Measurements from ENCODE around the gene FAM83E. TPM values are rescaled to one million over a fixed set of nuclear protein-coding genes. Genes with fewer than 3 reads are reported as not detected.

The FAM83E gene
- total and polyA plus RNA-seq, 10 of the 15 experiments (the other 5 are each of a cell fraction or from before 2014, with no cell fraction given): 0.14 to 2.5 (median 0.33) TPM; not detected in 4

DNA sequence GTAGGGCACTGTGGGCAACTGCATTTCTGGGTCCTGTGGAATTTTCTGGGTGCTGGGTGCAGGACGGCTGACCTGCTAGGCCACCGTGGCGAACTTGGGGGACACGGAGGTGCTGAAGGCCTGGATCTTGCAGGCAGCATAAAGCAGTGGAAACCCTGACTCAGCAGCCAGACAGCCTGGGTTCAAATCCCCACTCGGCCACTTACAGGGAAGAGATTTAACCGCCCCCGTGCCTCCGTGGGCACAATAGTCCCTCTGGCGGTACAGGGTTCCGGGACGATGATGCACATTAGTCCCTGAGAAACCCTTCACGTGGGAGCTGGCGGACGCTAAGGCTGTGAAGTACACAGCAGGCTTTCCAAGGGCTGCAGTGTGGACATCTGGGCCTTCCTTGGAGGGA, 3.0 kb downstream of the FAM83E start:
- Histone ChIP-seq H3K9ac (ENCODE audit: control insufficient read depth, insufficient read depth, low read length) (no peak overlapping the region), H3K36me3 (ENCODE audit: control insufficient read depth in 2 of 2, insufficient read depth in 2 of 2, low read length in 1 of 2) (peaks cover 16 to 30% of the 10 kb centered on the region in 2 experiments), H3K9me3 (replicated peaks; ENCODE audit: control insufficient read depth, insufficient read depth, low read length) (no peaks in the 10 kb centered on the region), H2AFZ (ENCODE audit: control insufficient read depth, low read depth, low read length) (no peak overlapping the region), H3K4me2 (ENCODE audit: control insufficient read depth, insufficient read depth) (no peak overlapping the region), H4K20me1 (ENCODE audit: control insufficient read depth, insufficient read depth) (peaks cover 5% of the 10 kb centered on the region), H3K27me3 (replicated peaks in 1 of 2; ENCODE audit: control insufficient read depth in 2 of 2, insufficient read depth in 2 of 2, low read length in 1 of 2) (no peaks in the 10 kb centered on the region), H3K4me3 (no peak overlapping the region), H3K4me1 (ENCODE audit: control insufficient read depth, insufficient read depth, low read length) (peaks cover 5% of the 10 kb centered on the region; the same call in 1 of the 2 replicates), H3K27ac (ENCODE audit: control insufficient read depth, insufficient read depth) (no peak overlapping the region), H3K79me2 (ENCODE audit: control insufficient read depth, insufficient read depth, low read length) (peaks cover 13% of the 10 kb centered on the region)
- ChIA-PET POLR2A (no interaction called here), SMC1A (ENCODE audit: uncharacterized antibody, unreplicated experiment) (no interaction called here), CTCF (no interaction called here), RAD21 (ENCODE audit: unreplicated experiment) (no interaction called here)
- FAIRE-seq (no peak), DNase-seq (ENCODE audit: low read depth, low spot score) (no peak), ATAC-seq (no peak)
- intact Hi-C loops (cut with micrococcal nuclease; ENCODE audit: unreplicated experiment): no loop called here
- in situ Hi-C loops (cut with MboI): no loop called here
- BruUV-seq (replicated peaks): no TSS peak
- TF ChIP-seq PAX5 (IDR thresholded peaks at IDR 0.05; ENCODE audit: borderline replicate concordance, low read depth, low read length): no peak
- TF ChIP-seq, protein P1, sequence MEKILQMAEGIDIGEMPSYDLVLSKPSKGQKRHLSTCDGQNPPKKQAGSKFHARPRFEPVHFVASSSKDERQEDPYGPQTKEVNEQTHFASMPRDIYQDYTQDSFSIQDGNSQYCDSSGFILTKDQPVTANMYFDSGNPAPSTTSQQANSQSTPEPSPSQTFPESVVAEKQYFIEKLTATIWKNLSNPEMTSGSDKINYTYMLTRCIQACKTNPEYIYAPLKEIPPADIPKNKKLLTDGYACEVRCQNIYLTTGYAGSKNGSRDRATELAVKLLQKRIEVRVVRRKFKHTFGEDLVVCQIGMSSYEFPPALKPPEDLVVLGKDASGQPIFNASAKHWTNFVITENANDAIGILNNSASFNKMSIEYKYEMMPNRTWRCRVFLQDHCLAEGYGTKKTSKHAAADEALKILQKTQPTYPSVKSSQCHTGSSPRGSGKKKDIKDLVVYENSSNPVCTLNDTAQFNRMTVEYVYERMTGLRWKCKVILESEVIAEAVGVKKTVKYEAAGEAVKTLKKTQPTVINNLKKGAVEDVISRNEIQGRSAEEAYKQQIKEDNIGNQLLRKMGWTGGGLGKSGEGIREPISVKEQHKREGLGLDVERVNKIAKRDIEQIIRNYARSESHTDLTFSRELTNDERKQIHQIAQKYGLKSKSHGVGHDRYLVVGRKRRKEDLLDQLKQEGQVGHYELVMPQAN (conservative IDR thresholded peaks at IDR 0.05): no peak
- TF ChIP-seq SP1 (IDR thresholded peaks at IDR 0.05; ENCODE audit: low read depth, low read length): no peak
- no peak for TF ChIP-seq PAX8 (IDR thresholded peaks at IDR 0.05)
- TF ChIP-seq, protein P2, sequence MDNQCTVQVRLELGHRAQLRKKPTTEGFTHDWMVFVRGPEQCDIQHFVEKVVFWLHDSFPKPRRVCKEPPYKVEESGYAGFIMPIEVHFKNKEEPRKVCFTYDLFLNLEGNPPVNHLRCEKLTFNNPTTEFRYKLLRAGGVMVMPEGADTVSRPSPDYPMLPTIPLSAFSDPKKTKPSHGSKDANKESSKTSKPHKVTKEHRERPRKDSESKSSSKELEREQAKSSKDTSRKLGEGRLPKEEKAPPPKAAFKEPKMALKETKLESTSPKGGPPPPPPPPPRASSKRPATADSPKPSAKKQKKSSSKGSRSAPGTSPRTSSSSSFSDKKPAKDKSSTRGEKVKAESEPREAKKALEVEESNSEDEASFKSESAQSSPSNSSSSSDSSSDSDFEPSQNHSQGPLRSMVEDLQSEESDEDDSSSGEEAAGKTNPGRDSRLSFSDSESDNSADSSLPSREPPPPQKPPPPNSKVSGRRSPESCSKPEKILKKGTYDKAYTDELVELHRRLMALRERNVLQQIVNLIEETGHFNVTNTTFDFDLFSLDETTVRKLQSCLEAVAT (IDR thresholded peaks at IDR 0.05): no peak
- no peak for TF ChIP-seq NFYA (IDR thresholded peaks at IDR 0.05; ENCODE audit: borderline replicate concordance, low read depth, low read length)
- TF ChIP-seq EED (IDR thresholded peaks at IDR 0.05; ENCODE audit: low read depth): no peak
- TF ChIP-seq ETV6 (conservative IDR thresholded peaks at IDR 0.05 in 1 of 2, IDR thresholded peaks at IDR 0.05 in 1 of 2; ENCODE audit: borderline replicate concordance in 1 of 2, low read depth in 1 of 2): no peak
- TF ChIP-seq FOXK2 (IDR thresholded peaks at IDR 0.05): no peak
- no peak for TF ChIP-seq POLR2AphosphoS2 (IDR thresholded peaks at IDR 0.05; ENCODE audit: low read depth, low read length)
- no peak for TF ChIP-seq MEF2B (IDR thresholded peaks at IDR 0.05; ENCODE audit: partially characterized antibody, poor library complexity, severe bottlenecking)
- no peak for TF ChIP-seq CREM (IDR thresholded peaks at IDR 0.05; ENCODE audit: low read depth)
- no peak for TF ChIP-seq SPI1 (IDR thresholded peaks at IDR 0.05; ENCODE audit: borderline replicate concordance, insufficient read depth, low read depth, low read length)
- no peak for TF ChIP-seq SUPT20H (IDR thresholded peaks at IDR 0.05; ENCODE audit: borderline replicate concordance, control insufficient read depth, low read depth, low read length)
- TF ChIP-seq LARP7 (IDR thresholded peaks at IDR 0.05): no peak
- no peak for TF ChIP-seq SMAD5 (IDR thresholded peaks at IDR 0.05; ENCODE audit: low read depth)
- no peak for TF ChIP-seq EP300 (IDR thresholded peaks at IDR 0.05; ENCODE audit: borderline replicate concordance in 1 of 2, control insufficient read depth in 1 of 2, low read depth in 2 of 2, low read length in 2 of 2)
- TF ChIP-seq, protein P3, sequence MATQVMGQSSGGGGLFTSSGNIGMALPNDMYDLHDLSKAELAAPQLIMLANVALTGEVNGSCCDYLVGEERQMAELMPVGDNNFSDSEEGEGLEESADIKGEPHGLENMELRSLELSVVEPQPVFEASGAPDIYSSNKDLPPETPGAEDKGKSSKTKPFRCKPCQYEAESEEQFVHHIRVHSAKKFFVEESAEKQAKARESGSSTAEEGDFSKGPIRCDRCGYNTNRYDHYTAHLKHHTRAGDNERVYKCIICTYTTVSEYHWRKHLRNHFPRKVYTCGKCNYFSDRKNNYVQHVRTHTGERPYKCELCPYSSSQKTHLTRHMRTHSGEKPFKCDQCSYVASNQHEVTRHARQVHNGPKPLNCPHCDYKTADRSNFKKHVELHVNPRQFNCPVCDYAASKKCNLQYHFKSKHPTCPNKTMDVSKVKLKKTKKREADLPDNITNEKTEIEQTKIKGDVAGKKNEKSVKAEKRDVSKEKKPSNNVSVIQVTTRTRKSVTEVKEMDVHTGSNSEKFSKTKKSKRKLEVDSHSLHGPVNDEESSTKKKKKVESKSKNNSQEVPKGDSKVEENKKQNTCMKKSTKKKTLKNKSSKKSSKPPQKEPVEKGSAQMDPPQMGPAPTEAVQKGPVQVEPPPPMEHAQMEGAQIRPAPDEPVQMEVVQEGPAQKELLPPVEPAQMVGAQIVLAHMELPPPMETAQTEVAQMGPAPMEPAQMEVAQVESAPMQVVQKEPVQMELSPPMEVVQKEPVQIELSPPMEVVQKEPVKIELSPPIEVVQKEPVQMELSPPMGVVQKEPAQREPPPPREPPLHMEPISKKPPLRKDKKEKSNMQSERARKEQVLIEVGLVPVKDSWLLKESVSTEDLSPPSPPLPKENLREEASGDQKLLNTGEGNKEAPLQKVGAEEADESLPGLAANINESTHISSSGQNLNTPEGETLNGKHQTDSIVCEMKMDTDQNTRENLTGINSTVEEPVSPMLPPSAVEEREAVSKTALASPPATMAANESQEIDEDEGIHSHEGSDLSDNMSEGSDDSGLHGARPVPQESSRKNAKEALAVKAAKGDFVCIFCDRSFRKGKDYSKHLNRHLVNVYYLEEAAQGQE (IDR thresholded peaks at IDR 0.05; ENCODE audit: low read depth, low read length): no peak
- 93% methylated on average over 14 of the region's 14 CpGs for WGBS (ENCODE audit: insufficient coverage, insufficient replicate concordance, low lambda C conversion rate, missing lambda C conversion rate)

Measured in GM12878 (cell line).